ENCODE results near the gene PRKAG2.
"Not testable (repeated sequence)": the region's sequence is repeated elsewhere in the genome, so short reads cannot be mapped to it uniquely, and the experiment has no call there.

Gene PRKAG2

GRCh38 chr7:151785681-151785965 is 91.3 kb downstream of the PRKAG2 start:
- TF ChIP-seq CTCF (conservative IDR thresholded peaks at IDR 0.05): no peak
- H3K27ac ChIP-seq: no peak overlapping the region

- TF ChIP-seq CTCF (conservative IDR thresholded peaks at IDR 0.05): no peak
- no peak overlapping the region for H3K27ac ChIP-seq
Observed at GRCh38 chr7:151784853-151785680, 91.8 kb downstream of the PRKAG2 start.

- TF ChIP-seq CTCF (conservative IDR thresholded peaks at IDR 0.05): no peak
- H3K27ac ChIP-seq: no peak overlapping the region
Observed at GRCh38 chr7:151783958-151784575, 92.8 kb downstream of the PRKAG2 start.

- no peak overlapping the region for H3K27ac ChIP-seq
- TF ChIP-seq CTCF (conservative IDR thresholded peaks at IDR 0.05): peak; percentile 62
Observed at GRCh38 chr7:151782598-151783448, 94.1 kb downstream of the PRKAG2 start.

GRCh38 chr7:151782256-151782597 is 94.7 kb downstream of the PRKAG2 start:
- H3K27ac ChIP-seq: not testable (repeated sequence)

- TF ChIP-seq CTCF (conservative IDR thresholded peaks at IDR 0.05): no peak
- H3K27ac ChIP-seq: peak overlapping the region; percentile 56
Observed at GRCh38 chr7:151781161-151781845, 95.6 kb downstream of the PRKAG2 start.

- TF ChIP-seq CTCF (conservative IDR thresholded peaks at IDR 0.05): no peak
- peak overlapping the region; percentile 56 for H3K27ac ChIP-seq
Observed at GRCh38 chr7:151780631-151781030, 96.3 kb downstream of the PRKAG2 start.

Measured in VCaP (cell line).